GM19240 (cell line): ENCODE results near the gene WDFY4.
A peak's percentile ranks its signal among the peaks of the same experiment; 100 is the strongest.

ENCODE experiments used
- DNase-seq: peaks from one replicate; pipeline ENCODE4 v3.0.0; 2011; ENCODE audit warnings: low spot score; ENCODE audit not compliant: insufficient read length

Gene WDFY4

GRCh38 chr10:48898426-48898825, 213.8 kb downstream of the WDFY4 start:
- no peak for DNase-seq

- no peak for DNase-seq
Observed at GRCh38 chr10:48899781-48900180, 215.1 kb downstream of the WDFY4 start.

GRCh38 chr10:48900371-48900801, 215.7 kb downstream of the WDFY4 start:
- no peak for DNase-seq

GRCh38 chr10:48901319-48901718, 216.6 kb downstream of the WDFY4 start:
- DNase-seq, result no peak

- DNase-seq, result no peak
Observed at GRCh38 chr10:48902096-48902495, 217.4 kb downstream of the WDFY4 start.

GRCh38 chr10:48903151-48903550, 218.5 kb downstream of the WDFY4 start:
- no peak for DNase-seq

- DNase-seq, result no peak
Observed at GRCh38 chr10:48904861-48905260, 220.2 kb downstream of the WDFY4 start.

- DNase-seq, result no peak
Observed at GRCh38 chr10:48905311-48905710, 220.6 kb downstream of the WDFY4 start.

GRCh38 chr10:48906841-48907240, 222.2 kb downstream of the WDFY4 start:
- no peak for DNase-seq

- peak; percentile 40 for DNase-seq
Observed at GRCh38 chr10:48907730-48908129, 223.1 kb downstream of the WDFY4 start.

- DNase-seq, result no peak
Observed at GRCh38 chr10:48910548-48910947, 225.9 kb downstream of the WDFY4 start.

GRCh38 chr10:48913674-48914073, 229.0 kb downstream of the WDFY4 start:
- no peak for DNase-seq

- no peak for DNase-seq
Observed at GRCh38 chr10:48923748-48924147, 239.1 kb downstream of the WDFY4 start.

- DNase-seq, result no peak
Observed at GRCh38 chr10:48924988-48925387, 240.3 kb downstream of the WDFY4 start.

- DNase-seq, result no peak
Observed at GRCh38 chr10:48926255-48926654, 241.6 kb downstream of the WDFY4 start.

- DNase-seq, result no peak
Observed at GRCh38 chr10:48926764-48927540, 242.3 kb downstream of the WDFY4 start.

- no peak for DNase-seq
Observed at GRCh38 chr10:48929413-48929990, 244.8 kb downstream of the WDFY4 start.

GRCh38 chr10:48931188-48931587, 246.5 kb downstream of the WDFY4 start:
- no peak for DNase-seq

GRCh38 chr10:48932831-48933664, 248.4 kb downstream of the WDFY4 start:
- DNase-seq, result no peak

- no peak for DNase-seq
Observed at GRCh38 chr10:48934672-48935501, 250.2 kb downstream of the WDFY4 start.

- no peak for DNase-seq
Observed at GRCh38 chr10:48935577-48935976, 250.9 kb downstream of the WDFY4 start.
